ENCODE data around the gene HOXA9. TPM values are rescaled to one million over a fixed set of nuclear protein-coding genes. Genes with fewer than 3 reads are reported as not detected.

HOXA9 gene
- polyA plus RNA-seq, 4 donors = 86.6 to 118 (median 107) TPM

GRCh38 chr7:27201580-27202017 lies 36.3 kb upstream of the HOXA9 start:
- DNase-seq (ENCODE audit: low read depth in 4 of 4, low spot score in 2 of 4) = no peak

- DNase-seq (ENCODE audit: low read depth in 4 of 4, low spot score in 2 of 4) = no peak
Measured at GRCh38 chr7:27200761-27201579, 35.6 kb upstream of the HOXA9 start.

- DNase-seq (ENCODE audit: low read depth in 4 of 4, low spot score in 2 of 4) = peak in 1 of 4 donors; percentile 26
Measured at GRCh38 chr7:27199849-27200760, 34.8 kb upstream of the HOXA9 start, which contains the start of gene HOXA13. TSS of gene HOXA13 (minus strand) at chr7:27200091. CDS start at chr7:27200077, 14 bp downstream.

GRCh38 chr7:27198871-27199801 lies 33.8 kb upstream of the HOXA9 start:
- DNase-seq (ENCODE audit: low read depth in 4 of 4, low spot score in 2 of 4) = peak in 1 of 4 donors; percentile 21

GRCh38 chr7:27198138-27198841 lies 33.0 kb upstream of the HOXA9 start:
- DNase-seq (ENCODE audit: low read depth in 4 of 4, low spot score in 2 of 4) = peak in 1 of 4 donors; percentile 28

- peak in 1 of 4 donors; percentile 38 for DNase-seq (ENCODE audit: low read depth in 4 of 4, low spot score in 2 of 4)
Measured at GRCh38 chr7:27197137-27198042, 32.1 kb upstream of the HOXA9 start.

GRCh38 chr7:27196287-27196767 lies 31.0 kb upstream of the HOXA9 start:
- DNase-seq (ENCODE audit: low read depth in 4 of 4, low spot score in 2 of 4) = peak in 1 of 4 donors; percentile 82

GRCh38 chr7:27194686-27195379 lies 29.5 kb upstream of the HOXA9 start:
- peak in 1 of 4 donors; percentile 27 for DNase-seq (ENCODE audit: low read depth in 4 of 4, low spot score in 2 of 4)

- DNase-seq (ENCODE audit: low read depth in 4 of 4, low spot score in 2 of 4) = peak in 1 of 4 donors; percentile 19
Measured at GRCh38 chr7:27194002-27194352, 28.6 kb upstream of the HOXA9 start.

GRCh38 chr7:27193335-27194001 lies 28.1 kb upstream of the HOXA9 start:
- DNase-seq (ENCODE audit: low read depth in 4 of 4, low spot score in 2 of 4) = peak in 1 of 4 donors; percentile 48

GRCh38 chr7:27192546-27193334 lies 27.4 kb upstream of the HOXA9 start:
- DNase-seq (ENCODE audit: low read depth in 4 of 4, low spot score in 2 of 4) = peak in 1 of 4 donors; percentile 23

GRCh38 chr7:27191833-27192545 lies 26.7 kb upstream of the HOXA9 start:
- DNase-seq (ENCODE audit: low read depth in 4 of 4, low spot score in 2 of 4) = no peak

- DNase-seq (ENCODE audit: low read depth in 4 of 4, low spot score in 2 of 4) = no peak
Measured at GRCh38 chr7:27191161-27191731, 25.9 kb upstream of the HOXA9 start.

- no peak for DNase-seq (ENCODE audit: low read depth in 4 of 4, low spot score in 2 of 4)
Measured at GRCh38 chr7:27189997-27190748, 24.8 kb upstream of the HOXA9 start.
